A673 (cell line): ENCODE data around the gene C17orf113. TPM values are rescaled to one million over a fixed set of nuclear protein-coding genes. Genes with fewer than 3 reads are reported as not detected.

Source experiments
- BruUV-seq: library from RNA; stranded (reverse); fragments of 400-500 nt; replicated peaks from 2 replicates; lab custom pipeline; 2021; lab: Mats Ljungman, UMichigan
- CTCF ChIA-PET: fragments of 300-600 bp; sonication (Branson Sonifier 250); formaldehyde crosslinking; loops from one replicate; lab custom pipeline; 2022; ENCODE audit warnings: antibody characterized with exemption; lab: Charles Lee
- POLR2A ChIA-PET: fragments of 300-600 bp; sonication (Branson Sonifier 250); formaldehyde crosslinking; loops from one replicate; lab custom pipeline; 2022; ENCODE audit warnings: antibody characterized with exemption; ENCODE audit not compliant: low non-redundant PET; lab: Charles Lee
- DNase-seq: peaks from one replicate; pipeline ENCODE4 v3.0.0-alpha.2; 2015; ENCODE audit warnings: low spot score
- H3K27ac ChIP-seq: fragments of 200-600 bp; sonication (generic); 2 replicates; pipeline ENCODE4 v1.5.1; 2016; ENCODE audit warnings: mixed run types, low read depth, mild to moderate bottlenecking, mixed read lengths, antibody characterized with exemption, low read length; ENCODE audit not compliant: poor library complexity, severe bottlenecking
- H3K27me3 ChIP-seq: fragments of 200-600 bp; sonication (generic); replicated peaks from 2 replicates; pipeline ENCODE4 v1.6.1; 2017; ENCODE audit warnings: mixed run types, low read depth, mild to moderate bottlenecking, mixed read lengths, antibody characterized with exemption, low read length; ENCODE audit not compliant: insufficient read depth, poor library complexity
- H3K36me3 ChIP-seq: fragments of 200-600 bp; sonication (generic); 2 replicates; pipeline ENCODE4 v1.6.1; 2016; ENCODE audit warnings: mixed run types, mild to moderate bottlenecking, mixed read lengths, antibody characterized with exemption, low read length; ENCODE audit not compliant: insufficient read depth, poor library complexity, severe bottlenecking
- H3K4me1 ChIP-seq: fragments of 200-600 bp; sonication (generic); 2 replicates; pipeline ENCODE4 v1.6.1; 2017; ENCODE audit warnings: mixed run types, mild to moderate bottlenecking, mixed read lengths, antibody characterized with exemption, low read length; ENCODE audit not compliant: insufficient read depth, poor library complexity, severe bottlenecking
- H3K4me3 ChIP-seq: fragments of 200-600 bp; sonication (generic); 2 replicates; pipeline ENCODE4 v1.5.1; 2016; ENCODE audit warnings: low read depth, mixed run types, mild to moderate bottlenecking, mixed read lengths, low read length; ENCODE audit not compliant: poor library complexity, severe bottlenecking
- H3K9me3 ChIP-seq: fragments of 200-600 bp; sonication (generic); 2 replicates; pipeline ENCODE4 v1.6.1; 2016; ENCODE audit warnings: mixed run types, low read depth, mild to moderate bottlenecking, mixed read lengths, antibody characterized with exemption, low read length; ENCODE audit not compliant: poor library complexity, severe bottlenecking
- EZH2 ChIP-seq: fragments of 200-600 bp; sonication (generic); IDR thresholded peaks from 2 replicates; pipeline ENCODE4 v1.6.1; 2017; ENCODE audit warnings: borderline replicate concordance, low read depth, mild to moderate bottlenecking, mixed read lengths, antibody characterized with exemption, low read length; ENCODE audit not compliant: poor library complexity, severe bottlenecking
- intact Hi-C: fragments of 100-400 bp; cut with micrococcal nuclease; formaldehyde crosslinking; loops from one replicate; pipeline ENCODE4 v1.10.0; 2022; ENCODE audit not compliant: unreplicated experiment
- total RNA-seq: library from RNA; stranded (reverse); gene quantifications from 2 replicates; pipeline ENCODE4 v1.2.3, GENCODE V29; 2021
- TF ChIP-seq, protein P1 (sequence below): fragments of 300-800, 200-600 bp; sonication (generic); conservative IDR thresholded peaks from 2 replicates; pipeline ENCODE4 v1.5.1; 2017; ENCODE audit warnings: low read depth, mild to moderate bottlenecking, antibody characterized with exemption, low read length, moderate library complexity, mixed read lengths

The C17orf113 gene
- total RNA-seq, 1 experiment from 2014 or later, result 0.41 TPM

DNA sequence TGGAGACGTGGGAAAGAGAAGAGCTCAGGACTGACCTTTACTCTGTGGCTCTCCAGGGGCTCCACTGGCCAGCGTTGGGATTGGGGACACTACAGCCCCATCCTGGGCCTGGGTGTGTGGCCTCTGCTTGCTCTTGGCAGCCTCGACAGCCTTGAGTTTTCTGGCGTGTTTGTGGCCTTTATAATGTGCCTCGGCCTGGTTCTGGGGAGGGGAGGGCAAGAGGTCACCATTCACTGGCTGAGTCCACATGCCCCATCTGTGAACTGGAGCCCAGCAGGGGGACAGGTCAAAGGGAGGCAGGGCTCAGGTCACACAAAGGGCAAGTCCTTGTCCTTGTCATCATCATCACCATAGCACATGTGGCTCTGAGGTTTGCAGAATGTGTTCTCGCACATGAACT is 18.8 kb downstream of the C17orf113 start:
- Histone ChIP-seq H3K9me3 (no peaks in the 10 kb centered on the region), H3K4me1 (no peaks in the 10 kb centered on the region), H3K4me3 (no peak overlapping the region), H3K27ac (no peak overlapping the region), H3K27me3 (no peaks in the 10 kb centered on the region), H3K36me3 (no peaks in the 10 kb centered on the region)
- BruUV-seq, result no TSS peak
- DNase-seq, result no peak
- TF ChIP-seq, protein P1, sequence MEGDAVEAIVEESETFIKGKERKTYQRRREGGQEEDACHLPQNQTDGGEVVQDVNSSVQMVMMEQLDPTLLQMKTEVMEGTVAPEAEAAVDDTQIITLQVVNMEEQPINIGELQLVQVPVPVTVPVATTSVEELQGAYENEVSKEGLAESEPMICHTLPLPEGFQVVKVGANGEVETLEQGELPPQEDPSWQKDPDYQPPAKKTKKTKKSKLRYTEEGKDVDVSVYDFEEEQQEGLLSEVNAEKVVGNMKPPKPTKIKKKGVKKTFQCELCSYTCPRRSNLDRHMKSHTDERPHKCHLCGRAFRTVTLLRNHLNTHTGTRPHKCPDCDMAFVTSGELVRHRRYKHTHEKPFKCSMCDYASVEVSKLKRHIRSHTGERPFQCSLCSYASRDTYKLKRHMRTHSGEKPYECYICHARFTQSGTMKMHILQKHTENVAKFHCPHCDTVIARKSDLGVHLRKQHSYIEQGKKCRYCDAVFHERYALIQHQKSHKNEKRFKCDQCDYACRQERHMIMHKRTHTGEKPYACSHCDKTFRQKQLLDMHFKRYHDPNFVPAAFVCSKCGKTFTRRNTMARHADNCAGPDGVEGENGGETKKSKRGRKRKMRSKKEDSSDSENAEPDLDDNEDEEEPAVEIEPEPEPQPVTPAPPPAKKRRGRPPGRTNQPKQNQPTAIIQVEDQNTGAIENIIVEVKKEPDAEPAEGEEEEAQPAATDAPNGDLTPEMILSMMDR, result no peak
- no peak for TF ChIP-seq EZH2
- CTCF ChIA-PET, result interaction anchor here (0.6 kb wide), 1 partner anchor 30 kb away, joined by 13 read pairs; no protein-coding TSS in a partner anchor
- intact Hi-C loops, result no loop called here
- POLR2A ChIA-PET, result no interaction called here

DNA sequence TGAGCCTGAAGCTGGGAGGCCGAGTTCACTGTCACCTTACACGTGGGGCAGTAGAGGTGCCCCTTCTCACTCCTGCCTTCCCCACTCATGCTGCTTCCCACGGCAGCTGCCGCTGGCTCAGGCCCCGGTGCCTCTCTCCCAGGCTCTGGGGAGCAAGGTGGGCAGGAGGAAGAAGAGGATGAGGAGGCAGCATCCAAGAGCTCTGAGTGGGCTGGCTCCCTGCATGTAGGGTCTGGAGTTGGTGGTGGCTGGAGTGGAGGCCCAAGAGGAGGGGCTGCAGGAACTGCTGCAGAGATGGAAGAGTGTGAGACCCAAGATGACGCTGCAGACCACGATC is 21.6 kb downstream of the C17orf113 start:
- H3K27me3 ChIP-seq, result no peaks in the 10 kb centered on the region
- no peak for DNase-seq
- ChIA-PET POLR2A (interaction anchor here (0.5 kb wide), 1 partner anchor 133 kb away, joined by 3 read pairs; no protein-coding TSS in a partner anchor), CTCF (no interaction called here)
- H3K27ac ChIP-seq, result no peak overlapping the region
- H3K4me3 ChIP-seq, result no peak overlapping the region
- TF ChIP-seq, protein P1, result no peak
- H3K9me3 ChIP-seq, result no peaks in the 10 kb centered on the region
- no TSS peak for BruUV-seq
- intact Hi-C loops, result no loop called here
- no peaks in the 10 kb centered on the region for H3K36me3 ChIP-seq
- no peaks in the 10 kb centered on the region for H3K4me1 ChIP-seq

DNA sequence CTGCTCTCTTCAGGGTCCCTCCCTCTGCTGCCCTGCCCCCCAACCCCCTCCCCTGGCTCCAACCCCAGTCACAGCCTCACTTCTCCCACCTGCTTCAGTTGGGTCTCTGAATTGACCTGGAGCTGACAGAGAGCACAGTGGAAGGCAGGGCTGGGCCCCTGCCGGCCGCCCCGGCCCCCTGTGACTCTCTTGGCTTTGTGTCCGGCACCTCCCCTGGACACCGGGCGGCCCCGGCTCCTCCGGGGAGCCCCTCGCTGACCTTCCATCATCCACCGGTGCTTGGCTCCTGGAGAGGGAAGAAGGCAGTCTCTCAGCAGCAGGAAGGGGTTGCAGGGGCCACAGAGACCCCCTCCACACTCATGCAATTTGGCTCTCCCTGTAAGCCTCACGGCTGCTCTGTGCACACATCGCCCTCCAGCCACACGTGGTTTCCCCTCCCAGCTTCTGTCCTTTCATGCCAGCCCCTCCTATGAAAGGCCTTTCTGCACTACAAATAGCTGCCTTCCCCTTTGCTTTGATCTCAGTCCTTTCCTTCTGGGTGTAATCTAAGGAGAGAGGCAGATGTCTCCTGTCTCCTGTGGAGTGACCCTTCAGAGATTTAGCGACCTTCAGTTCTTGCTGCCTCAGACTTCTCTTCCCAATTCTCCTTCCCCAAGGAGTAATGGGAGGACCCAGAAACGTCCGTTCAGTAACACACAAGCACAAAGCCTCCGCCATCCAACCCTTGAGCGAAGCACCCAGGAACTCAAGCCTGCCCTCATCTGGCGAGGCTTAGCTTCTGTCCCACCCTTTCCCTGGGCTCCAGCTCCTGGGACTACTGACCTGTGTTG is 22.2 kb downstream of the C17orf113 start:
- CTCF ChIA-PET, result interaction anchor here (0.5 kb wide), 1 partner anchor 18 kb away, joined by 4 read pairs; no protein-coding TSS in a partner anchor
- no peak overlapping the region for H3K27ac ChIP-seq

More for the DNA sequence above, 22.2 kb downstream of the C17orf113 start:
- H3K4me3 ChIP-seq, result no peak overlapping the region
- TF ChIP-seq EZH2, result no peak
- TF ChIP-seq, protein P1, result no peak; the same call in 1 of the 2 replicates
- no peaks in the 10 kb centered on the region for H3K4me1 ChIP-seq
- H3K9me3 ChIP-seq, result no peaks in the 10 kb centered on the region
- H3K27me3 ChIP-seq, result no peaks in the 10 kb centered on the region
- no peaks in the 10 kb centered on the region for H3K36me3 ChIP-seq
- POLR2A ChIA-PET, result interaction anchor here (0.5 kb wide), 1 partner anchor 134 kb away, joined by 3 read pairs; no protein-coding TSS in a partner anchor
- intact Hi-C loops, result no loop called here
- BruUV-seq, result no TSS peak
- DNase-seq, result no peak
